Muscle layer of colon (tissue), 2 donors: ENCODE results near the gene WDR83.
"Not testable (repeated sequence)": the region's sequence is repeated elsewhere in the genome, so short reads cannot be mapped to it uniquely, and the experiment has no call there.

ENCODE experiments used
- H3K27ac ChIP-seq: one replicate; pipeline ENCODE4 v1.7.0; 2013; ENCODE audit warnings: low read depth, mild to moderate bottlenecking, low read length, moderate library complexity
- H3K27me3 ChIP-seq, 2 donors: one replicate each; pipeline ENCODE4 v1.7.0; 2013; ENCODE audit warnings: low read length in 2 of 2, mild to moderate bottlenecking in 2 of 2; ENCODE audit not compliant: insufficient read depth in 2 of 2, control insufficient read depth in 1 of 2
- H3K36me3 ChIP-seq: one replicate; pipeline ENCODE4 v1.7.0; 2013; ENCODE audit warnings: mild to moderate bottlenecking, low read length; ENCODE audit not compliant: insufficient read depth
- H3K4me1 ChIP-seq: one replicate; pipeline ENCODE4 v1.7.0; 2013; ENCODE audit warnings: mild to moderate bottlenecking, low read length; ENCODE audit not compliant: insufficient read depth
- H3K4me3 ChIP-seq, 2 donors: one replicate each; pipeline ENCODE4 v1.7.0; 2013; ENCODE audit warnings: low read length in 2 of 2, low read depth in 1 of 2, mild to moderate bottlenecking in 1 of 2, moderate library complexity in 1 of 2
- H3K9ac ChIP-seq: one replicate; pipeline ENCODE4 v1.7.0; 2013; ENCODE audit warnings: low read length
- H3K9me3 ChIP-seq: one replicate; pipeline ENCODE4 v1.7.0; 2013; ENCODE audit warnings: mild to moderate bottlenecking, low read length
- donor health status: abdominal sarcoma.
- donor health status: Adenocarcinoma of cecum.

WDR83 gene

GRCh38 chr19:12692960-12693359, 26.4 kb downstream of the WDR83 start:
- no peaks in the 10 kb centered on the region for H3K27me3 ChIP-seq
- H3K4me1 ChIP-seq, result peaks cover 13% of the 10 kb centered on the region
- no peak overlapping the region for H3K4me3 ChIP-seq
- H3K27ac ChIP-seq, result no peak overlapping the region
- H3K9ac ChIP-seq, result no peak overlapping the region
- no peaks in the 10 kb centered on the region for H3K9me3 ChIP-seq
- H3K36me3 ChIP-seq, result no peaks in the 10 kb centered on the region

- no peaks in the 10 kb centered on the region for H3K36me3 ChIP-seq
- no peaks in the 10 kb centered on the region for H3K9me3 ChIP-seq
- H3K27me3 ChIP-seq, result no peaks in the 10 kb centered on the region
- no peak overlapping the region for H3K9ac ChIP-seq
- peaks cover 13% of the 10 kb centered on the region for H3K4me1 ChIP-seq
- H3K4me3 ChIP-seq, result no peak overlapping the region
- H3K27ac ChIP-seq, result no peak overlapping the region
Observed at GRCh38 chr19:12694641-12695040, 28.0 kb downstream of the WDR83 start.

GRCh38 chr19:12695096-12695495, 28.5 kb downstream of the WDR83 start:
- no peaks in the 10 kb centered on the region for H3K9me3 ChIP-seq
- no peaks in the 10 kb centered on the region for H3K27me3 ChIP-seq
- H3K27ac ChIP-seq, result no peak overlapping the region
- H3K9ac ChIP-seq, result no peak overlapping the region
- H3K36me3 ChIP-seq, result no peaks in the 10 kb centered on the region
- peaks cover 13% of the 10 kb centered on the region for H3K4me1 ChIP-seq
- H3K4me3 ChIP-seq, result no peak overlapping the region

GRCh38 chr19:12695514-12695913, 28.9 kb downstream of the WDR83 start:
- Histone ChIP-seq H3K27ac (no peak overlapping the region), H3K9ac (peak overlapping the region; percentile 41)

GRCh38 chr19:12695997-12696365, 29.4 kb downstream of the WDR83 start:
- peaks cover 13% of the 10 kb centered on the region for H3K4me1 ChIP-seq
- no peaks in the 10 kb centered on the region for H3K27me3 ChIP-seq
- H3K27ac ChIP-seq, result peak overlapping the region; percentile 88
- H3K9ac ChIP-seq, result peak overlapping the region; percentile 41
- peaks cover 3% of the 10 kb centered on the region for H3K36me3 ChIP-seq
- peak overlapping the region; percentile 75 to 80 for H3K4me3 ChIP-seq
- H3K9me3 ChIP-seq, result no peaks in the 10 kb centered on the region

More at GRCh38 chr19:12695514-12695913, 28.9 kb downstream of the WDR83 start:
- Histone ChIP-seq H3K4me1 (peaks cover 13% of the 10 kb centered on the region), H3K4me3 (peak overlapping the region; percentile 75 to 80), H3K36me3 (no peaks in the 10 kb centered on the region), H3K27me3 (no peaks in the 10 kb centered on the region), H3K9me3 (no peaks in the 10 kb centered on the region)

- Histone ChIP-seq H3K9ac (peak within 1 kb of the TSS; percentile 41), H3K27ac (peak within 1 kb of the TSS; percentile 88), H3K9me3 (no peaks in the 10 kb centered on the region), H3K4me1 (peaks cover 13% of the 10 kb centered on the region), H3K4me3 (peak within 1 kb of the TSS; percentile 75 to 80), H3K36me3 (peaks cover 10% of the 10 kb centered on the region), H3K27me3 (no peaks in the 10 kb centered on the region)
Observed at GRCh38 chr19:12696366-12697335, 30.0 kb downstream of the WDR83 start, which contains the start of gene FBXW9. Gene FBXW9, minus strand, starts transcription at chr19:12696631. Its CDS starts 50 bp downstream, at chr19:12696581.

GRCh38 chr19:12697425-12697824, 30.8 kb downstream of the WDR83 start:
- not testable (repeated sequence) for H3K27ac ChIP-seq, H3K9ac ChIP-seq, H3K4me3 ChIP-seq

GRCh38 chr19:12698138-12698537, 31.5 kb downstream of the WDR83 start:
- no peak overlapping the region for H3K4me3 ChIP-seq
- peaks cover 13% of the 10 kb centered on the region for H3K4me1 ChIP-seq
- peaks cover 20% of the 10 kb centered on the region for H3K36me3 ChIP-seq
- H3K9me3 ChIP-seq, result no peaks in the 10 kb centered on the region
- no peak overlapping the region for H3K27ac ChIP-seq
- no peak overlapping the region for H3K9ac ChIP-seq
- no peaks in the 10 kb centered on the region for H3K27me3 ChIP-seq

More at GRCh38 chr19:12697425-12697824, 30.8 kb downstream of the WDR83 start:
- not testable (repeated sequence) for H3K27me3 ChIP-seq, H3K9me3 ChIP-seq
- Histone ChIP-seq H3K36me3 (peaks cover 13% of the 10 kb centered on the region), H3K4me1 (peaks cover 13% of the 10 kb centered on the region)

- peaks cover 5% of the 10 kb centered on the region for H3K4me1 ChIP-seq
- no peak overlapping the region for H3K4me3 ChIP-seq
- no peak overlapping the region for H3K9ac ChIP-seq
- peaks cover 50% of the 10 kb centered on the region for H3K36me3 ChIP-seq
- H3K9me3 ChIP-seq, result no peaks in the 10 kb centered on the region
- no peak overlapping the region for H3K27ac ChIP-seq
- no peaks in the 10 kb centered on the region for H3K27me3 ChIP-seq
Observed at GRCh38 chr19:12701596-12702282, 35.1 kb downstream of the WDR83 start.

- no peaks in the 10 kb centered on the region for H3K4me1 ChIP-seq
- no peak overlapping the region for H3K9ac ChIP-seq
- peaks cover 58% of the 10 kb centered on the region for H3K36me3 ChIP-seq
- H3K4me3 ChIP-seq, result no peak overlapping the region
- no peak overlapping the region for H3K27ac ChIP-seq
- no peaks in the 10 kb centered on the region for H3K27me3 ChIP-seq
- H3K9me3 ChIP-seq, result no peaks in the 10 kb centered on the region
Observed at GRCh38 chr19:12703046-12703445, 36.4 kb downstream of the WDR83 start.

GRCh38 chr19:12705169-12705568, 38.6 kb downstream of the WDR83 start:
- H3K27ac ChIP-seq, result no peak overlapping the region
- no peaks in the 10 kb centered on the region for H3K4me1 ChIP-seq
- H3K4me3 ChIP-seq, result no peak overlapping the region
- H3K27me3 ChIP-seq, result no peaks in the 10 kb centered on the region
- H3K9me3 ChIP-seq, result no peaks in the 10 kb centered on the region
- peaks cover 77% of the 10 kb centered on the region for H3K36me3 ChIP-seq
- no peak overlapping the region for H3K9ac ChIP-seq
